HepG2 (cell line): ENCODE data around the gene DHX16. TPM values are rescaled to one million over a fixed set of nuclear protein-coding genes. Genes with fewer than 3 reads are reported as not detected.
A peak's percentile ranks its signal among the peaks of the same experiment; 100 is the strongest.

ENCODE experiments used
- ATAC-seq: fragments of 200-7000 bp; cut with Tn5 transposase; 3 replicates; pipeline ENCODE4 v1.9.1; 2020; ENCODE audit warnings: mild to moderate bottlenecking, moderate library complexity
- BruUV-seq: library from RNA; stranded (reverse); fragments of 400-500 nt; replicated peaks from 2 replicates; lab custom pipeline; 2021; lab: Mats Ljungman, UMichigan
- CTCF ChIA-PET: fragments of 300-600 bp; formaldehyde crosslinking; extraction: SDS; loops from one replicate; lab custom pipeline; 2021; ENCODE audit warnings: low total read pairs, inconsistent platforms, low intra/inter-chr PET ratio; lab: Yijun Ruan, JAX
- POLR2A ChIA-PET: fragments of 350-600 bp; sonication (Branson Sonifier 250); formaldehyde crosslinking; loops from one replicate; lab custom pipeline; 2020; ENCODE audit warnings: antibody characterized with exemption, inconsistent platforms; lab: Yijun Ruan, JAX
- DNase-seq: peaks from one replicate; pipeline ENCODE4 v3.0.0-alpha.2; 2015; ENCODE audit warnings: low spot score
- FAIRE-seq: peaks from 3 replicates; lab custom pipeline; 2011; peaks lifted over from hg19 to GRCh38; lab: Jason Lieb, UNC
- H2AFZ ChIP-seq: one replicate; pipeline ENCODE4 v1.6.1; 2011; ENCODE audit warnings: low read length, inconsistent platforms
- H3K27ac ChIP-seq: fragments of 300-600 bp; 3 replicates; pipeline ENCODE4 v1.8.0; 2011; ENCODE audit warnings: mixed run types, mild to moderate bottlenecking, mixed read lengths, low read length, inconsistent platforms; ENCODE audit not compliant: insufficient read depth; ENCODE audit errors: extremely low read length
- H3K27me3 ChIP-seq, 2 experiments: fragments of 200-600 bp in 1 of 2; 2 replicates in 1 of 2; 3 replicates in 1 of 2; pipeline versions ENCODE4 v1.6.0 to v1.8.0; 2011; ENCODE audit warnings: low read length in 2 of 2, mild to moderate bottlenecking in 2 of 2, moderate library complexity in 2 of 2, inconsistent platforms in 1 of 2; ENCODE audit not compliant: insufficient read depth in 2 of 2, control insufficient read depth in 1 of 2
- H3K36me3 ChIP-seq, 2 experiments: fragments of 200-600 bp in 1 of 2; replicated peaks in 1 of 2; 2 replicates in 1 of 2; 3 replicates in 1 of 2; pipeline versions ENCODE4 v1.5.1 to v1.8.0; 2011; ENCODE audit warnings: low read length in 2 of 2, inconsistent platforms in 1 of 2; ENCODE audit not compliant: insufficient read depth in 2 of 2, control insufficient read depth in 1 of 2
- H3K4me1 ChIP-seq: 2 replicates; pipeline ENCODE4 v1.5.1; 2012; ENCODE audit warnings: low read length, inconsistent platforms; ENCODE audit not compliant: insufficient read depth
- H3K4me2 ChIP-seq: 2 replicates; pipeline ENCODE4 v1.6.0; 2011; ENCODE audit warnings: low read depth, low read length, inconsistent platforms
- H3K4me3 ChIP-seq, 3 experiments: fragments of 200-600 bp in 1 of 3; sonication (generic), shearing (Covaris generic) in 1 of 3; replicated peaks in 1 of 3; 2 replicates each; pipeline ENCODE4 v1.5.1; 2011 to 2016; ENCODE audit warnings: low read length in 3 of 3, inconsistent platforms in 2 of 3, low read depth in 2 of 3, mild to moderate bottlenecking in 2 of 3, control low read depth in 1 of 3, mixed read lengths in 1 of 3; ENCODE audit not compliant: insufficient read depth in 1 of 3
- H3K79me2 ChIP-seq: one replicate; pipeline ENCODE4 v1.6.1; 2011; ENCODE audit warnings: low read length, inconsistent platforms; ENCODE audit not compliant: insufficient read depth
- H3K9ac ChIP-seq: 2 replicates; pipeline ENCODE4 v1.6.0; 2011; ENCODE audit warnings: mild to moderate bottlenecking, low read depth, low read length, inconsistent platforms; ENCODE audit not compliant: insufficient read depth
- H3K9me3 ChIP-seq: 2 replicates; pipeline ENCODE4 v1.5.1; 2012; ENCODE audit warnings: mild to moderate bottlenecking, low read length
- H4K20me1 ChIP-seq: 2 replicates; pipeline ENCODE4 v1.6.0; 2011; ENCODE audit warnings: inconsistent platforms, mild to moderate bottlenecking, low read length, moderate library complexity; ENCODE audit not compliant: insufficient read depth
- CENPT ChIP-seq: sonication (generic); formaldehyde crosslinking; IDR thresholded peaks from 2 replicates; pipeline ENCODE4 v1.8.0; 2022; ENCODE audit warnings: low read depth, mild to moderate bottlenecking, moderate library complexity, missing genetic modification reagents
- DNMT1 ChIP-seq: sonication (generic); formaldehyde crosslinking; IDR thresholded peaks from 2 replicates; pipeline ENCODE4 v1.5.1; 2020; ENCODE audit warnings: mild to moderate bottlenecking, missing genetic modification reagents
- HOXD1 ChIP-seq: sonication (generic); formaldehyde crosslinking; IDR thresholded peaks from 2 replicates; pipeline ENCODE4 v1.5.0; 2020; ENCODE audit warnings: missing genetic modification reagents
- JUND ChIP-seq: sonication (generic); formaldehyde crosslinking; IDR thresholded peaks from 2 replicates; pipeline ENCODE4 v1.8.0; 2022; ENCODE audit warnings: mild to moderate bottlenecking, missing genetic modification reagents
- KLF15 ChIP-seq: sonication (generic); formaldehyde crosslinking; IDR thresholded peaks from 2 replicates; pipeline ENCODE4 v1.8.1; 2023; ENCODE audit warnings: borderline replicate concordance, mild to moderate bottlenecking, inconsistent platforms, missing genetic modification reagents, mixed read lengths
- MEIS2 ChIP-seq: sonication (generic); formaldehyde crosslinking; IDR thresholded peaks from 2 replicates; pipeline ENCODE4 v1.9.0; 2021; ENCODE audit warnings: mild to moderate bottlenecking, missing genetic modification reagents
- MXD1 ChIP-seq: sonication (generic); formaldehyde crosslinking; IDR thresholded peaks from 2 replicates; pipeline ENCODE4 v1.4.0; 2020; ENCODE audit warnings: mild to moderate bottlenecking, missing genetic modification reagents
- NFYC ChIP-seq: IDR thresholded peaks from 2 replicates; pipeline ENCODE4 v1.6.1; 2016; ENCODE audit warnings: missing genetic modification reagents, missing compliant biosample characterization
- RAD21 ChIP-seq: fragments of 450-650 bp; formaldehyde crosslinking; IDR thresholded peaks from 2 replicates; pipeline ENCODE4 v1.5.0; 2020; ENCODE audit warnings: mild to moderate bottlenecking
- SIN3B ChIP-seq: fragments of 150-350 bp; IDR thresholded peaks from 2 replicates; pipeline ENCODE4 v1.6.1; 2014; ENCODE audit warnings: low read length
- SNAI1 ChIP-seq: sonication (generic); formaldehyde crosslinking; IDR thresholded peaks from 2 replicates; pipeline ENCODE4 v1.5.0; 2020; ENCODE audit warnings: mild to moderate bottlenecking, missing genetic modification reagents, borderline replicate concordance
- SSRP1 ChIP-seq: IDR thresholded peaks from 2 replicates; pipeline ENCODE4 v1.6.1; 2016; ENCODE audit warnings: control low read depth
- STAT5B ChIP-seq: sonication (generic); formaldehyde crosslinking; IDR thresholded peaks from 2 replicates; pipeline ENCODE4 v1.4.0; 2020; ENCODE audit warnings: missing genetic modification reagents
- TBL1XR1 ChIP-seq: fragments of 150-350 bp; IDR thresholded peaks from 2 replicates; pipeline ENCODE4 v1.6.1; 2014; ENCODE audit warnings: borderline replicate concordance, low read length; ENCODE audit not compliant: partially characterized antibody
- THYN1 ChIP-seq: sonication (generic); formaldehyde crosslinking; IDR thresholded peaks from 2 replicates; pipeline ENCODE4 v1.8.1; 2023; ENCODE audit warnings: low read depth, mild to moderate bottlenecking, moderate library complexity, missing genetic modification reagents, borderline replicate concordance
- TOE1 ChIP-seq: sonication (generic); formaldehyde crosslinking; IDR thresholded peaks from 2 replicates; pipeline ENCODE4 v1.4.0; 2020; ENCODE audit warnings: mild to moderate bottlenecking, missing genetic modification reagents
- YEATS4 ChIP-seq: sonication (generic); formaldehyde crosslinking; IDR thresholded peaks from 2 replicates; pipeline ENCODE4 v1.4.0; 2020; ENCODE audit warnings: missing genetic modification reagents, borderline replicate concordance
- ZBTB7A ChIP-seq: sonication (generic); formaldehyde crosslinking; IDR thresholded peaks from 2 replicates; pipeline ENCODE4 v1.8.0; 2022; ENCODE audit warnings: mild to moderate bottlenecking, missing genetic modification reagents
- ZFYVE20 ChIP-seq: sonication (generic); formaldehyde crosslinking; IDR thresholded peaks from 2 replicates; pipeline ENCODE4 v1.8.0; 2023; ENCODE audit warnings: low read depth, mild to moderate bottlenecking, moderate library complexity, missing genetic modification reagents, borderline replicate concordance
- ZNF12 ChIP-seq: sonication (generic); formaldehyde crosslinking; IDR thresholded peaks from 2 replicates; pipeline ENCODE4 v1.5.0; 2020; ENCODE audit warnings: missing genetic modification reagents
- ZNF879 ChIP-seq: sonication (generic); formaldehyde crosslinking; IDR thresholded peaks from 2 replicates; pipeline ENCODE4 v1.8.1; 2023; ENCODE audit warnings: missing genetic modification reagents
- WGBS: methylation state at CpG from one replicate; pipeline ENCODE4 v1.1.6; 2017; ENCODE audit warnings: low lambda C conversion rate; 5-methylcytosine and 5-hydroxymethylcytosine counted together
- in situ Hi-C: cut with HindIII; loops from 2 replicates; pipeline ENCODE4 v1.10.0; 2017; ENCODE audit warnings: low pct_unique_long_range_greater_than_20kb; ENCODE audit not compliant: extremely low pct_ligation_motif_present
- intact Hi-C: fragments of 100-400 bp; cut with micrococcal nuclease; formaldehyde crosslinking; loops from one replicate; pipeline ENCODE4 v1.10.0; 2022; ENCODE audit not compliant: unreplicated experiment
- polyA plus RNA-seq, 8 experiments: library from polyadenylated mRNA; depleted of rRNA in 3 of 8; stranded (reverse) in 7 of 8; unstranded in 1 of 8; fragments of >200 nt; fragmentation: Illumina TruSeq in 4 of 8; extraction: Trizol in 4 of 8; gene quantifications; 2 replicates each; pipeline versions ENCODE4 v1.2.1 to v1.2.3, GENCODE V29; 2011 to 2016; ENCODE audit warnings: low read depth in 4 of 8, missing spikeins in 1 of 8, mixed read lengths in 1 of 8; ENCODE audit not compliant: insufficient read depth in 1 of 8
- total RNA-seq, 5 experiments: library from RNA; depleted of rRNA; stranded (reverse); fragments of >200 nt; fragmentation: Illumina TruSeq; extraction: Trizol; gene quantifications; 2 replicates each; pipeline ENCODE4 v1.2.3, GENCODE V29; 2016; ENCODE audit warnings: low read depth in 1 of 5
- TF ChIP-seq, protein P1 (sequence below): sonication (generic); formaldehyde crosslinking; conservative IDR thresholded peaks from 2 replicates; pipeline ENCODE4 v1.4.0; 2020; ENCODE audit warnings: missing genetic modification reagents
- TF ChIP-seq, protein P2 (sequence below): IDR thresholded peaks from 2 replicates; pipeline ENCODE4 v1.6.1; 2016; ENCODE audit warnings: low read depth, control low read depth
- TF ChIP-seq, protein P3 (sequence below): sonication (generic); formaldehyde crosslinking; IDR thresholded peaks from 2 replicates; pipeline ENCODE4 v1.8.0; 2022; ENCODE audit warnings: mild to moderate bottlenecking, missing genetic modification reagents, moderate library complexity

Gene DHX16
- total and polyA plus RNA-seq, 2 of the 13 experiments (the other 11 are each of a cell fraction or from before 2014, with no cell fraction given) = 57.0 to 58.5 TPM

DNA sequence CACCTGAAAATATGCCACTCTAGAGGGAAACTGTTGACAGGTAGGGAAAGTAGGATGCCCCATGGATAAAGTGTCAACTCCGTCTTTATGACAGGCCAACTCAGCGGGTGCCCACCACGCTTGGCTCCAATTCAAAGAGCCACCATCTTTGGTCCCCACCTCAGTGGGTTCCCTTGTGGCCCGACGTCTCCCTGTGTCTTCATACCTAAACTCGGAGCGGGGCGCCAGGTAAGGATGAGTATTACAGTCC, 44.0 kb upstream of the DHX16 start:
- in situ Hi-C loops = no loop called here
- 50% methylated on average over 5 of the region's 8 CpGs for WGBS
- TF ChIP-seq ZFYVE20 (CRISPR knock-in tag) (no peak), HOXD1 (no peak), RAD21 (no peak), SSRP1 (no peak), KLF15 (CRISPR knock-in tag) (0 out of 2 replicates have a peak, but pooled peaks have one; percentile 38), NFYC (CRISPR knock-in tag) (no peak), CENPT (CRISPR knock-in tag) (no peak), TBL1XR1 (no peak), STAT5B (CRISPR knock-in tag) (no peak), THYN1 (CRISPR knock-in tag) (no peak), ZBTB7A (CRISPR knock-in tag) (0 out of 2 replicates have a peak, but pooled peaks have one; percentile 44), YEATS4 (CRISPR knock-in tag) (no peak), ZNF12 (no peak), SNAI1 (CRISPR knock-in tag) (0 out of 2 replicates have a peak, but pooled peaks have one; percentile 54), MEIS2 (CRISPR knock-in tag) (peak; percentile 45; the same call in 1 of the 2 replicates), DNMT1 (CRISPR knock-in tag) (peak; percentile 62), TOE1 (no peak), MXD1 (no peak), ZNF879 (CRISPR knock-in tag) (no peak), JUND (peak; percentile 14; the same call in 1 of the 2 replicates), SIN3B (no peak)
- TF ChIP-seq, protein P1, sequence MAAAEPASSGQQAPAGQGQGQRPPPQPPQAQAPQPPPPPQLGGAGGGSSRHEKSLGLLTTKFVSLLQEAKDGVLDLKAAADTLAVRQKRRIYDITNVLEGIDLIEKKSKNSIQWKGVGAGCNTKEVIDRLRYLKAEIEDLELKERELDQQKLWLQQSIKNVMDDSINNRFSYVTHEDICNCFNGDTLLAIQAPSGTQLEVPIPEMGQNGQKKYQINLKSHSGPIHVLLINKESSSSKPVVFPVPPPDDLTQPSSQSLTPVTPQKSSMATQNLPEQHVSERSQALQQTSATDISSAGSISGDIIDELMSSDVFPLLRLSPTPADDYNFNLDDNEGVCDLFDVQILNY (CRISPR knock-in tag) = no peak
- TF ChIP-seq, protein P2, sequence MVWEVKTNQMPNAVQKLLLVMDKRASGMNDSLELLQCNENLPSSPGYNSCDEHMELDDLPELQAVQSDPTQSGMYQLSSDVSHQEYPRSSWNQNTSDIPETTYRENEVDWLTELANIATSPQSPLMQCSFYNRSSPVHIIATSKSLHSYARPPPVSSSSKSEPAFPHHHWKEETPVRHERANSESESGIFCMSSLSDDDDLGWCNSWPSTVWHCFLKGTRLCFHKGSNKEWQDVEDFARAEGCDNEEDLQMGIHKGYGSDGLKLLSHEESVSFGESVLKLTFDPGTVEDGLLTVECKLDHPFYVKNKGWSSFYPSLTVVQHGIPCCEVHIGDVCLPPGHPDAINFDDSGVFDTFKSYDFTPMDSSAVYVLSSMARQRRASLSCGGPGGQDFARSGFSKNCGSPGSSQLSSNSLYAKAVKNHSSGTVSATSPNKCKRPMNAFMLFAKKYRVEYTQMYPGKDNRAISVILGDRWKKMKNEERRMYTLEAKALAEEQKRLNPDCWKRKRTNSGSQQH = no peak
- TF ChIP-seq, protein P3, sequence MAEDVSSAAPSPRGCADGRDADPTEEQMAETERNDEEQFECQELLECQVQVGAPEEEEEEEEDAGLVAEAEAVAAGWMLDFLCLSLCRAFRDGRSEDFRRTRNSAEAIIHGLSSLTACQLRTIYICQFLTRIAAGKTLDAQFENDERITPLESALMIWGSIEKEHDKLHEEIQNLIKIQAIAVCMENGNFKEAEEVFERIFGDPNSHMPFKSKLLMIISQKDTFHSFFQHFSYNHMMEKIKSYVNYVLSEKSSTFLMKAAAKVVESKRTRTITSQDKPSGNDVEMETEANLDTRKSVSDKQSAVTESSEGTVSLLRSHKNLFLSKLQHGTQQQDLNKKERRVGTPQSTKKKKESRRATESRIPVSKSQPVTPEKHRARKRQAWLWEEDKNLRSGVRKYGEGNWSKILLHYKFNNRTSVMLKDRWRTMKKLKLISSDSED (CRISPR knock-in tag) = 0 out of 2 replicates have a peak, but pooled peaks have one; percentile 18

More for the DNA sequence above, 44.0 kb upstream of the DHX16 start:
- peaks cover 17 to 25% of the 10 kb centered on the region in 2 experiments for H3K36me3 ChIP-seq
- no peaks in the 10 kb centered on the region; a peak in 1 of 5 replicates for H3K27me3 ChIP-seq
- POLR2A ChIA-PET = interaction anchor here (0.7 to 2.9 kb wide), 36 partner anchors 10 to 197 kb away, joined by 3 to 50 read pairs (median 6); partner anchors contain the start of genes ATAT1, DDR1, DHX16 and FLOT1
- peaks cover 5% of the 10 kb centered on the region; the same call in 1 of the 2 replicates for H4K20me1 ChIP-seq
- no peak for DNase-seq
- FAIRE-seq = no peak
- peak overlapping the region; percentile 33 for H2AFZ ChIP-seq
- no peak for ATAC-seq
- BruUV-seq = TSS peak; percentile 69
- peak overlapping the region; percentile 53 to 76 (median 64) for H3K4me3 ChIP-seq
- no peaks in the 10 kb centered on the region for H3K9me3 ChIP-seq
- H3K79me2 ChIP-seq = peaks cover 24% of the 10 kb centered on the region
- intact Hi-C loops = loop anchor here (1.0 to 2.0 kb wide), 2 partner anchors 38 to 160 kb away; partner anchors contain the start of genes GNL1 and PRR3
- H3K4me1 ChIP-seq = peaks cover 32% of the 10 kb centered on the region
- H3K27ac ChIP-seq = peak overlapping the region; percentile 94
- H3K9ac ChIP-seq = peak overlapping the region; percentile 68
- CTCF ChIA-PET = no interaction called here
- peak overlapping the region; percentile 82 for H3K4me2 ChIP-seq
